Fibroblast of peridontal ligament (primary cell): ENCODE data around the gene SEC14L3.

Experiments
- DNase-seq: peaks from one replicate; pipeline ENCODE4 v3.0.0-alpha.2; 2010; ENCODE audit errors: extremely low read depth

SEC14L3 gene

DNA sequence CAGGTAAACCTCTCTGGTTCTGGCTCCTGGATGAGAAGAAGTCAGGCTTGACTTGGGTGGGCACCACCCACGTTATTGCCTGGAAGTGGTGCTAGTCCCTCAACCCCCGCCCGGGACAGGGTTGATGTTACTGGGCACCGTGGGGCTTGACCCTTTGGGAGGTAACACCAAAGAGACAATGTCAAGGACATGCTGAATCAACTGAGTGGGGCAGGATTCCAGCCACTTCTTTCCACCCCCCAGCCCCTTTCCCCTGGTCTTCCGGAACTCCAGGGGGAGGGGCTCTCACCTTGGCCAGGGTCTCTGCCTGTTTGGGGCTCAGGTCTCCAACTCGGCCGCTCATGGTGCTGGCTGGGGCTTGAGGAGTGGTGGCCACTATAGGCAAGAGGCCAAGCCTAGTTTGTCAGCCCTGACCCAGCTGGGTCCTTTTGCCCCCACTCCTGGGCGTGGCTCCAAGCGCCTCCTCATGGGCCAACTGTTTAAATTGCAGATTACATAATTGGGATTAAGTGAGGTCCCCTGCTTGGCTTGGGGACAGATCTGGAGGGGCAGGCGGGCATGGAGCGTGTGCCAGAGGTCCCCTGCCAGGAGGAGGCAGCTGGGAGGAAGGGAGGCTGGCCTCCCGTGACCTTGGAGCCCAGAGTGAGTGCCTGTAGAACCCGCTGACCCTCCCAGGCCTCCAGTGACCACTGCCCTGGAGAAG, at the start of gene SEC14L3:
SEC14L3 (minus strand) TSS at position 402 of the 703 bp plus-strand sequence; CDS start at position 343, 59 bp downstream.
- DNase-seq = no peak

DNA sequence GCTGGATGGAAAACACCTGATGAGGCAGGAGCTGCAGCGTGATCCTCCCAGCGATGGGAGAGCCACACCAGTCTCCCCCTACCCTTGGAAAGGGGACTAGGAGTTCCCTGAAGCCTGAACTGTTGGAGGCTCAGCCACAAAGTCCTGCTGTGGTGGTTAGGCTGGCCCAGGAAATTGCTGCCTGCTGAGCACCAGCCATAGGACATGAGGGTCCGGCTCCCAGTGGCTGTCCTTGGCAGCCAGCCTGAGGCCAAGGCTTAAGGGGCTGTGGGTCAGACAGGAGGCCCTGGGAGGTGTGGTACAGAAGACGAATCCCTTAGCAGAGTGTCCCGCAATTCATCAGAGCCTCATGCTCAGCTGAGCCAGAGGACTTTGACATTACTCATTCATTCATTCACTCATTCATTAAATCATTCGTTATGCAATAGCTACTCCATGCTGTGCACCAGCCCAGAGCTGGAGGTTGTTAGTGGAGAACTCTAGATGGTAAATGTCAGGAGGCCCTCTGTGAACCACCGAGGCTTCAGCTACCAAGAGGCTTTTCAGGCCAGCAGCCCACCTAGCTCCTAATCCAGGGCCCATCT, 48.1 kb upstream of the SEC14L3 start:
- no peak for DNase-seq

DNA sequence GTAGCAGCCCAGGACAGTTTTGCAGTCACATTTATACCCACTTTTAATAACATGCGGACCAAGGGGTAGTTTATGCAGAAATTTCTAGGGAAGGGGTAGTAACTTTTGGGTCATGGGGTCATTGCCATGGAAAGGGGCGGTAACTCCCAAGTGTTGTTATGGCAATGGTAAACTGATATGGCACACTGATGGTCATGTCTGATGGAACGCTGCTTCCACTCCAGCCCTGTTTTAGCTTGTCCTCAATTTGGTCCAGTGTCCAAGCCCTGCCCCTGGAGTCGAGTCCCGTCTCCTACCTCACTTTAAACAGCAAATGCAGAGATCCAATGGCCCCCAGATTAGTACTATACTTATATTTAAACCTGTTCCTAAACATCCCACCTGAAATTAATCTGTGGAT, 44.9 kb upstream of the SEC14L3 start:
- DNase-seq = no peak

DNA sequence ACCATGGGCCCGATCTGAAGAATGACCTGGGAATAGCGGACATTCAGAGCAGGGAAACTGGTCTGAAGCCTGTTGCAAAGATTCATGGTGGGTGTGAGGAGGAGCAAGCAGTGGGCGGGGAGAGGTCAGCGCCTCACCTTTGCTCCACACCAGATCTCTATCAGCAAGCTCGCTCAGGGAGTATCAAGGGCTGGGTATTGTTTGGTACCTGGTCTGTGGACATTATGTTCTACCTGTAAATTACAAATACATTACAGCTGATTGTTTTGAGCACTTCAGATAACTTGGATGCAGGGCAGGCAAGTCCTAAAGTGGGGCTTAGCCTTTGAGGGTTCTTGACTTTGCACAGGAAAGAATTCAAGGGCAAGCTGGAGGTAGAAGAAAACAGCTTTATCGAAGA, 44.5 kb upstream of the SEC14L3 start:
- no peak for DNase-seq

DNA sequence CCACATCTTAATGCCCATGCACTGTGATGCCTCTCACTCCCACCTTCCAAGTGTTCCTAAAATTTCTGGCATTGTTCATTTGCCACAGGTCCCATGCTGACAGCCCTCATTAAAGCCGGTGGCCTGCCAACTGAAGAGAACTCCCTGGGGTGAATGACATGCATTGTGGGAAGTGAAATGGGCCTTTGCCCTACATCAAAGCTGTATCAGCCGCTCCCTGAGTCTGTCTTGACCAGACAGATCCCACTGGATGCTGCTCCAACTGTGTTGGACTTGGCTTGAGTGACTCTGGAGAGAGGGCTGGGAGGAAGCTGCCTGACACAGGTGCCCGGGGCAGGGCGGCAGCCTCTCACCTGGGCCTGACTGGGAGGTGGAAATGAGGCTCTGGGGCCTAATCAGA, 42.4 kb upstream of the SEC14L3 start:
- no peak for DNase-seq

DNA sequence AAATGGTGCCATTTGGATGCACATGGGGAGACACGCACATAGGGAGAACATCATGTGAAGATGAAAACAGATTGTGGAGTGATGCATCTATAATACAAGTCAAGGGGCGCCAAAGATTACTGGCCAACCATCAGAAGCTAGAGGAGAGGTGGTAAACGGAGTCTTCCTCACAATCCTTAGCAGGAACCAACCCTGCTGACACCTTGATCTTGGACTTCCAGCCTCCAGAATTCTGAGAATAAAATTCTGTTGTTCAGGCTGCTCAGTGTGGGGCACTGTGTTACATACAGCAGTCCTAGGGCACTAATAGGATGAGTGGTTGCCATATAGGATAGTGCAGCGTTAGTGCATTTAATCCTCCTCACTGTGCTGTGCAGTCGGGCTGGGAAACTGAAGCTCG, 41.6 kb upstream of the SEC14L3 start:
- no peak for DNase-seq

DNA sequence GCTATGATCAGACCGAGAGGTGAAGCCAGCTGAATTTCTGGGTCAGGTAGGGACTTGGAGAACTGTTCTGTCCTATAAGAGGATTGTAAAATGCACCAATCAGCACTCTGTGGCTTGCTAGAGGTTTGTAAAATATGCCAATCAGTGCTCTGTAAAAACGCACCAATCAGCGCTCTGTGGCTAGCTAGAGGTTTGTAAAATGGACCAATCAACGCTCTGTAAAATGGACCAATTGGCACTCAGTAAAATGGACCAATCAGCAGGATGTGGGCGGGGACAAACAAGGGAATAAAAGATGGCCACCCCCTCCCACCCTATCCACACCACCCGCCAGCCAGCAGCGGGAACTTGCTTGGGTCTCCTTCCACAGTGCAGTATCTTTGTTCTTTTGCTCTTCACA, 40.1 kb upstream of the SEC14L3 start:
- DNase-seq = no peak

DNA sequence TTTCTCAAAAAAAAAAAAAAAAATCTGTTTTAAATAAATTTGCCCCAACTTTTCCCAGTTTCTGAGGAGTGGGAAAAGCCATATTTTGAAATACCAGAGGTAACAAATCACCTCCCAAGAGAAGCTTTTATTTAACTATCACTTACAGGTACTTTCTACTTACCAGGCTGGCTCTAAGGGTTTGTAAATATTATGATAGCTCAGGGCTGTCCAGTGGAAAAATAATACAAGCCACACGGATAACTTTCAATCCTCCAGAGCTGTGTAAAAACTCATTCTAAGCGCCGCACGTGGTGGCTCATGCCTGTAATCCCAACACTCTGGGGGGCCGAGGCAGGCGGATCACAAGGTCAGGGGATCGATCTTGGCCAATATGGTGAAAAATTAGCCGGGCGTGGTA, 39.3 kb upstream of the SEC14L3 start:
- DNase-seq = no peak

DNA sequence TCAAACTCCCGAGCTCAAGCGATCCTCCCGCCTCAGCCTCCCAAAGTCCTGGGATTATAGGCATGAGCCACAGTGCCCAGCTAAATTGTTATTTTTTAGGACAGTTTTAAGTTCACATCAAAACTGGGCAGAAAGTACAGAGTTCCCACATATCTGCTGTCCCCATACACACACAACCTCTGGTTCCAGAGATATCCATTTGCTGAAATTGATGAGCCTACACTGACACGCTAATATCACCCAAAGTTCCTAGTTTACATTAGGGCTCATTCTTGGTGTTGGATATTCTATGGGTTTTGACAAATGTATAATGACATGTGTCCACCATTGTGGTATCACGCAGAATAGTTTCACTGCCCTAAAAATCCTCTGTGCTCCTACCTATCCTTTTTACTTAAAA, 36.4 kb upstream of the SEC14L3 start:
- no peak for DNase-seq

DNA sequence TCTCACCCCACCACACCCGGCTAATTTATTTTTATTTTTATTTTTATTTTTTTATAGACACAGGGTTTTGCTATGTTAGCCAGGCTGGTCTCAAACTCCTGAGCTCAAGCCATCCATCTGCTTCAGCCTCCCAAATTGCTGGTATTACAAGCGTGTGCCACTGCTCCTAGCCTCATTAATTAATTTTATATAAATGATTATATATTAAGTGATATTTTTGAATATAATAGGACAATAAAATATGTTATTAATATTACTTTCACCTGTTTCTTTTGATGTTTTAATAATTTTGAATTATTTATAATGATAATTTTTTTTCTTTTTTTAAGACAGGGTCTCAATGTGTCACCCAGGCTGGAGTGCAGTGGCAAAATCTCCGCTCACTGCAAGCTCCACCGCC, 35.9 kb upstream of the SEC14L3 start:
- no peak for DNase-seq

DNA sequence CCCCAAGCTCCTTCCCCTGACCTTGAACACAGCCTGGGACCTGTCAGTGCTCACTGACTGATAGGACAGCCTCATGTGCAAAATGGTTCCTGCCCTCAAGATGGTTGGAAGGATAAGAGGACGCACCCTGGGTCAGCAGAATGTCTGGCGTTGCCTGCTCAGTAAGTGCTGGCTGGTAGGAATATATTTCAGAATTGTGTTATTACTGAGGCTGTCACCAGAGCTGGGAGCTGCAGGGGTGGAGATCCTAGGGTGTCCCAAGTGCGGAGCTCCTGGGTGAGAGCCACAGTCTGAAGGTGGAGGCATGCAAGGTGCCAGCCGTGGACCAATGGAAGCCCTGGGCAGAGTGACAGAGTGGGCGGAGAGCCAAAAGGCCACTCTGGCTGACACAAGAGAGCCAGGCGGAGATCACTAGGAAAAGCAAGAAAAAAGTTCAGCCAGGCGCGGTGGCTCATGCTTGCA, 34.7 kb upstream of the SEC14L3 start:
- no peak for DNase-seq

DNA sequence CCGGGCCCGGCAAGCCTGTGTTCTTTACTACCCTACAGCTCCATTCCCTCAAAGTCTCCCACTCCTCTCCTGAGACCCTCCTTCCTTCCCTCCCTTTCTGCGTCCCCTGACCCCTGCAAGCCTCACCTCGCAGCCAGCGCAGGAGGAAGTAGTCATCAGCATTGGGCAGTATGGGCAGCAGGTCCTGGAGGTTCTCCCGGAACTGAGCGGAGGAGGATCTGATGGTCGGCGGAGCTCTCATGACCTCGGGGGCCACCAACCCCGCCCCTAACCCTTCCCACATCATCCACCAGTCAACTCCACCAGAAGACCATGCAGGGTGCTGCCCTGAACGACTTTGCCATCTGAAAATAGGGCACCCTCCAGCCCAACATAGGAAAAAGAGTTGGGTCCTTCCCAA, 31.7 kb upstream of the SEC14L3 start:
- DNase-seq = no peak

DNA sequence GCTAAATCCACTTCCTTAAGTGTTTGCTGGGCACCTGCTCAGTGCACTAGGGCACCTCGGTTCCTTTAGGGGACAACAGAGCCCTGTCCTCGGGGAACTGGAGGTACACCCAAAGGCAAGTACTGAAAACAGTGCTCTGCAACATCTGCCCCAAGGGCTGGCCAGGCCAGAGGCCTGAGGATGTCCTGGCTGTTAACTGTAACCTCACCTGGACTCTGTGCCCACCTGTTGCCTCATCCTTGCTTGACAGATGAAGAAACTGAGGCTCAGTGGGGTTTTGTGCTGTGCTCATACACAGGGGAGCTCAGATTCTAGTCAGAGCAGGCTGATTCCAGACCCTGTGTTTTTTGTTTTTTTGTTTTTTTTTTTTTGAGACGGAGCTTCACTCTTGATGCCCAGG, 31.1 kb upstream of the SEC14L3 start:
- no peak for DNase-seq

DNA sequence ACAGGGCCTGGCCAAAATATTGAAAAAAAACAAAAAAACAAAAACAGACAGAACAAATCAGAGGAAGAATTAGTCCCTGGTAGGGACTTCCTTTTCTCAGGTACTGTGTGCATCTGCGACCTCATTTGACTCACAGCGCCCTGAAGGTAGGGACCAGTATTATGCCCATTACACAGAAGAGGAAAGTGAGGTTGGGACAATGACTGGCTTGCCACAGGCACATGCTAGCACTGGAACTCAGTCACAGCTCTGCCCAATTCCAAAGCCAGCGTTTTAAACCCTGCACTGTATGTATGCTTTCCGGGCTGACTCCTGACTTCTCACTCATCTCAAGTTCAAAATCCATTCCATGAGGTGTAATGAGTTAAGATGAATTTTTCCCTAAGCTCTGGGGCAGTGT, 30.3 kb upstream of the SEC14L3 start:
- no peak for DNase-seq

DNA sequence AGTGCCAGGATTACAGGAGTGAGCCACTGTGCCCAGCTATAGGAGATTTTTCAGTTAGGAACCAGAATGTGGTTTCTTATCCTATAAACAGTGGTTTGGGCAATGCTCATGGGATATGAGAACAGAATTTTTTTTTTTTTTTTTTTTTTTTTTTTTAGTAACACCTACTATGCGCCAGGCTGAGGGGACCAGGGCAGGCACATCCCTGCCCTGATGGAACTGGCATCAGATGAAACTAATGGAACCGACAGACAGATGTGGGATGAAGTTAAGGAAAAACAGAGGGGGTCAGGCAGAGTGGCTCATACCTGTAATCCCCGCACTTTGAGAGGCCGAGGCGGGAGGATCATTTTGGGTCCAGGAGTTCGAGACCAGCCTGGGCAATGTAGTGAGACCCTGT, 28.8 kb upstream of the SEC14L3 start:
- no peak for DNase-seq

DNA sequence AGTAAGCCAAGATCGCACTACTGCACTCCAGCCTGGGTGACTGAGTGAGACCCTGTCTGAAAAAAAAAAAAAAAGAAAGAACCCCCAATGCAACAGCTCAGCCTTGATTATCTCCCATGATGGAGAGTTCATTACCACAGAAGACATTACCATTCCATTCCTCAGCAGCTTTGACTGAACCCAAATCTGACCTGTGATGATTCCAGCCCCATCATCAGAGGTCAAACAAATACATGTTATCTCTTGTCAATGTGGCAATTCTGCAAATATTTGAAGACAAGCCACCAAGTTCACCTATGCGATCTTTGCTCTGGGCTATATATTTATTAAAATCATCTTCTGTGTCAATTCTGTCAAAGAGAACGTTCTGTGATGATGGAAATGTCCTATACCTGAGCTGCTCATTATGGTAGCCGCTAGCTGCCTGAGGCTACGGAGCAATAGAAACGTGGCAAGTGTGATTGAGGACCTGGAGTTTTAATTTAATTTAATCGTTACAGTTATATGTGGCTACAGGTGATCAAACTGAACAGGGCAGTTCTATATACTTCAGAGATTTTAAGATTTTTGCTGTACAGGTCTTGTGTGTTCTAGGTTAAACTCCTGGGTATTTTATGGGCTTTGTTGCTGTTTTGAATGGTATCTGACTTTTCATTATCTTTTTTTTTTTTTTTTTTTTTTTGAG, 25.8 kb upstream of the SEC14L3 start:
- no peak for DNase-seq

DNA sequence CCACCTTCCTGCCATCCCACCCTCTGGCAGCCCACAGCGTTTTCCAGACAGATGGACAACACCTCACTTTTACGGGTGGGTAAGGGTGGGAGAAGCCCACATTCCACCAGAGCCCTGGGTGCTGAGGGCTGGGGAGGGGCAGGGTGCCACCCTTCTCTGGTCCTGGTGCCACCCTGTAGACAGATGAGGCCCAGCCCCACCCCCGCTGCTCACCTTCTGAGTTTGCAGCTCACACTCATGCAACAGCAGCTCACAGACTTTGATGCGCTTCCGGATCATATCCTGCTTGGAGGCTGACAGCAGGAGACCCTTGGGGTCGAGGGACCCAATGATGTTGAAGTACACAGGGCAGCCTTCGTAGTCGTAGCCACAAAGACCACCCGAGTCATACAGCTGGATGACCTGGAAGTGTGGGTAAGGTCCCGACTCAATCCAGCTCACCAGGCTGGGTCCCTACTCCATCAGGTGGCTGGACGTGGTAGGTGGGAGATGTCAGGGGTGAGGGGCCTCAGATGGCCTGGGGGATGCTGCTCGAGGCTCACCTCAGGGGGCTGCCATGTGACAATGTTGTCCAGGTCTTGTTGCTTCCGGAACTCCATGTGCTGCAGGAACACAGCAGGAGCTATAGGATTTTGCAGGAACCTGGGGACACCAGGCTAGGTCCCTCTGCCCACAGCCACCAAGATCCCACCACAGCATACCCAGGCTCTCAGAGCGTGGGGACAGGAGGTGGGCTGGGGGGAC, 23.4 kb upstream of the SEC14L3 start:
- no peak for DNase-seq

DNA sequence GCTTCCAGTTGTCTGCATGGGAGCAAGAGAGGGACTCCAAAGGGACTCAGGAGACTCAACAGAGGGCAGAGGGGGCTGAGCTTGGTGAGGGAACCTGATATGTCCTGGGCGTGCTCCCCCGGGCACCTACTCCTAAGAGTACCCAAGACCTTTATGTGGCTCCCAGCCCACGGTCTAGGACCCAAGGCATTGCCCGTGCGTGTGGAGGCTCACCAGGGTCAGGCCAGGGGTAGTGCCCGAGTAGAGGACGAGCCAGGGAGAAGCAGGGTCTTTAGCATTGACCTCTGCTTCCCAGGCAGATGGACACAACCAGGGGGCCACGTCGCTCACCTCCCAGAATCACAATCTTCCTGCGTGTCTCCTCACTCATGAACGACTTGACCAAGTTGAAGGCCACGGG, 20.3 kb upstream of the SEC14L3 start:
- no peak for DNase-seq

DNA sequence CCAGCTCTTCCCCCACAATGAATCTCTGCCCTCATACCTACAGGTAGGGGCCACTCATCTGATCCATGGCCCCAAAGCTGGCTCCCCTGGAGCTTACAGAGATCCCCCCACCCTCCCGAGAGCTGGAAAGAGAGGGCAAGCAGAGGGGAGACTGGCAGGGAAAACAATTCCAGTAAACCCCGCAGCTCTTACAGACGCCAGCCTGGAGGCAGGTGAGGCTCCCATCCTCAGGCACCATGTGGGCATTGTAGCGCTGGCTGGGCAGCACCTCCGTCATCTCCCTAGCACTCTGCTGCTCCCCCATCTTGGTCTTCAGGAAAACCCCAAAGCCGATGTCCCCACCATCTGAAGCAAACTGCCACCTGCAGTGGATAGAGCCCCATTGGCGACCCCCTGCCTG, 19.6 kb upstream of the SEC14L3 start:
- DNase-seq = no peak

DNA sequence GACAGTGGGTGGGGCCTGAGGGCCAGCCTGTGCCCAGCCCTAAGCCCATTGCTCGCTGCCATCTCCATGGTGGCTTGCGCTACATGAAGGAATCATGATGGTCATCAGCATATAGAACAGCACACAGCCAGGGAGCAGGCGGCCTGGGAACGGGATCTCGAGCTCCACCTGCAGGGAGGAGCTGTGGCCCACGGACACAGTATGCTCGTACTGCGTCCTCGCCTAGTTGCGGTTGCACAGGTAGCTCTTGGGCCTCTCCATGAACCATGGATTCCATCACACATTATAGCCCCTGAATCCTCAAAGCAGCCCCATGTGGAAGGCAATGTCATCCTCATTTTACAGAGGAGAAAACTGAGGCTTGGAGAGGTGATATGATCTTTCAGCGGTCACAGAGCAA, 18.6 kb upstream of the SEC14L3 start:
- DNase-seq = no peak

DNA sequence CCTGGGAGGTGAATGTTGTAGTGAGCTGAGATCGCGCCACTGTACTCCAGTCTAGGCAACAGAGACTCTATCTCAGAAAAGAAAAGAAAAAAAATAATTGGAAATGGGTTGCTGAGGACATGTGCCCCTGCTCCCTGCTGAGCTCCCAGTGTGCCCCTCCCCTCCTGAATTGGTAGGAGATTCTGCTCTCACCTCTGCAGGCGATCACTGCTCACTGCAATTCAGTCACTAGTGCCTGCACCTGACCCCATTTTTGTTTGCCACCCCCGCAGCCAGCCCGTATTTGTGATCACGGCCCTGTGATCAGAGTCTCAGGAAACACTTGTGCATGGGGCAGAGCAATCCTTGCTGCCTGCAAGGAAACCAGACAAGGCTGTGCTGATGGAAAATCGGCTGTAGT, 16.3 kb upstream of the SEC14L3 start:
- DNase-seq = no peak

DNA sequence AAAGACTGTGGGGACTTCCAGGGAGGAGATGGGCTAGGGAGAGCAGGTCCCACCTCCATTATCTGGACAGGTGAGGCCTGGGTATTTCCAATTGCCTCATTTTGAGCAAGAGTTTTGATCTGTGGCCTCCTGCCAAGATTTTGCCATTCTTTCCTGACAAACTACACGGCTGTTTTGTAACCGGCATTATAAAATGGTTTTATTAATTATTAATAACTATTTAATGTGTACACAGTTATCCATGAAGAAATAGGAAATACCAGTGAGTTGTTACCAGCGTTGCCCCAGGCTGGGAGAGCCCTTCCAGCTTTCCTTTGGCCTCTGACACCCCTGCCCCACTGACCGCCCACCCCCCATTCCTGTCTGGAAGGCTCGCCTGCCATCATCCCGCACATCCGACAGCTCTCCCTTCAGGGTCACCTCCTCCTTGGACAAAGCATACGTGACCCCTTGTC, 14.9 kb upstream of the SEC14L3 start:
- no peak for DNase-seq
